ENCODE measurements around the gene PRSS12.
"Not testable (repeated sequence)": the region's sequence is repeated elsewhere in the genome, so short reads cannot be mapped to it uniquely, and the experiment has no call there.

The PRSS12 gene

GRCh38 chr4:118271788-118272187 is 81.0 kb downstream of the PRSS12 start:
- DNase-seq: no peak

GRCh38 chr4:118270492-118270891 is 82.3 kb downstream of the PRSS12 start:
- peak; percentile 24 for DNase-seq

DNA sequence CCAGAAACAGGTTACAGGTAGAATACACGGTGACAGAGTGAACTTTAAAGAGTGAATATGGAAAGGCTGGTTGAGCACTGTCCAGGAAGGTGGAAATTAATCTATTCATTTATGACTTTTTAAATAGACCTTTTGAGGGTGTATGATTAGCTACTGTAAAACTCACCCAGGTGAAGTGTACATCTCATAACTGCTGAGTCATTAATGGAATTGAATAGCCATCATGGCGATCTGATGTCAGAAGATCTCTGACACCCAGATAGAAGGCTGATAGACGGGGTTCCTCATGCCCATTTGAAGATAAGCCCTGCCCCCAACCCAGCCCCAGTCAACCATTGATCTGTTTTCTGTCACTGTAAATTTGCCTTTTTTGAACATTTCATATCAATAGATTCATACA is 84.0 kb downstream of the PRSS12 start:
- no peak for DNase-seq

- DNase-seq: not testable (repeated sequence)
Measured at GRCh38 chr4:118266145-118266496, 86.7 kb downstream of the PRSS12 start.

DNA sequence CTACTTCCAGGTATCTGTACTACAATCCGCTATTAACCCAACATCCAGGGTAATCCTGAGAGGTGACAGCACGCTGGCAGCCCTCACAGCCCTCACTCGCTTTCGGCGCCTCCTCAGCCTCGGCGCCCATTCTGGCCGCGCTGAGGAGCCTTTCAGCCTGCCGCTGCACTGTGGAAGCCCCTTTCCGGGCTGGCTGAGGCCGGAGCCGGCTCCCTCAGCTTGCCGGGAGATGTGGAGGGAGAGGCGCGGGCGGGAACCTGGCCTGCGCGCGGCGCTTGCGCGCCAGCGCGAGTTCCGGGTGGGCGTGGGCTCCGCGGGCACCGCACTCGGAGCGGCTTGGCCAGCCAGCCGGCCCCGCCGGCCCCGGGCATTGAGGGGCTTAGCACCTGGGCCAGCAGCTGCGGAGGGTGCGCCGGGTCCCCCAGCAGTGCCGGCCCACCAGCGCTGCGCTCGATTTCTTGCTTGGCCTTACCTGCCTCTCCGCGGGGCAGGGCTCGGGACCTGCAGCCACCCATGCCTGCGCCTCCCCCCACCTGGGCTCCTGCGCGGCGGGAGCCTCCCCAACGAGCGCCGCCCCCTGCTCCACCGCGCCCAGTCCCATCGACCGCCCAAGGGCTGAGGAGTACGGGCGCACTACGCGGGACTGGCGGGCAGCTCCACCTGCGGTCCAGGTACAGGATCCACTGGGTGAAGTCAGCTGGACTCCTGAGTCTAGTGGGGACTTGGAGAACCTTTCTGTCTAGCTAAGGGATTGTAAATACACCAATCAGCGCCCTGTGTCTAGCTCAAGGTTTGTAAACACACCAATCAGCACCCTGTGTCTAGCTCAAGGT is 87.3 kb downstream of the PRSS12 start:
- no peak for DNase-seq

- no peak for DNase-seq
Measured at GRCh38 chr4:118264096-118264495, 88.7 kb downstream of the PRSS12 start.

GRCh38 chr4:118260309-118260708 is 92.5 kb downstream of the PRSS12 start:
- DNase-seq: no peak

- no peak for DNase-seq
Measured at GRCh38 chr4:118259111-118259510, 93.7 kb downstream of the PRSS12 start.

DNA sequence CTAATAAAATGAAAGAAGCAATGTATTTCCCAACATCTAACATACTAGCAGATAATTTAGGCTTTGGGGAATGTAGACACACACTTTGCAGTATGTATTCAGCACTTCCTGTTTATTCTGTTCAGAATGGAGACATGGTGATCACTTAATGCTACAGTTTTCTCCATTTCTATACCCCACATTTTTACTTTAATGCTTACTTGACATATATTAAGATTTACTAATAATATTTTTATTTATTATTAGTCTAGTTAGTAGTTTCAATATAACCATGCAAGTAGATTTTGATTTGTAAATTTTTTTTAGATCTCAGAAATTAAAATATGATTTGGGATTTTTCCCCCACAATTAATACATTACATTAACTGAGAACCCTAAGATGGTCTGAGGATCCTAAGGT is 98.4 kb downstream of the PRSS12 start:
- DNase-seq: no peak

- DNase-seq: no peak
Measured at GRCh38 chr4:118249890-118250289, 102.9 kb downstream of the PRSS12 start.

GRCh38 chr4:118237531-118237930 is 115.3 kb downstream of the PRSS12 start:
- no peak for DNase-seq

- no peak for DNase-seq
Measured at GRCh38 chr4:118235566-118236120, 117.2 kb downstream of the PRSS12 start.
